Activated CD8-positive, alpha-beta memory T cell treated with anti-CD3 and anti-CD28 coated beads, Interleukin-2, amount 10 ng/mL, durations not matched to agents 7 days and 5 days (primary cell): ENCODE results near the gene ITGA7. TPM values are rescaled to one million over a fixed set of nuclear protein-coding genes. Genes with fewer than 3 reads are reported as not detected.

Experiments
- ATAC-seq: fragments of 150-1000 bp; cut with Tn5 transposase; one replicate; pipeline ENCODE4 v1.10.0; 2021; ENCODE audit warnings: moderate library complexity
- CTCF ChIA-PET: fragments of 350-600 bp; sonication (Branson Sonifier 250); formaldehyde crosslinking; loops from one replicate; lab custom pipeline; 2021; ENCODE audit warnings: antibody characterized with exemption; lab: Charles Lee
- DNase-seq: peaks from one replicate; pipeline ENCODE4 v3.0.0-alpha.2; 2020
- H3K27ac Mint-ChIP-seq: one replicate; pipeline ENCODE4 v1.8.0; 2021; ENCODE audit warnings: mild to moderate bottlenecking, mixed read lengths
- H3K27me3 Mint-ChIP-seq: one replicate; pipeline ENCODE4 v1.8.0; 2021; ENCODE audit warnings: mixed read lengths
- H3K36me3 Mint-ChIP-seq: one replicate; pipeline ENCODE4 v1.8.0; 2021; ENCODE audit warnings: mild to moderate bottlenecking, mixed read lengths
- H3K4me1 Mint-ChIP-seq: one replicate; pipeline ENCODE4 v1.8.0; 2021; ENCODE audit warnings: mixed read lengths
- H3K4me3 Mint-ChIP-seq: one replicate; pipeline ENCODE4 v1.8.0; 2021; ENCODE audit warnings: mild to moderate bottlenecking, moderate library complexity, mixed read lengths
- H3K9me3 Mint-ChIP-seq: one replicate; pipeline ENCODE4 v1.8.0; 2022; ENCODE audit warnings: low read depth, mixed read lengths
- total RNA-seq, 2 experiments: library from RNA; stranded (reverse); gene quantifications; one replicate each; pipeline ENCODE4 v1.2.3, GENCODE V29; 2021

Gene ITGA7
- total RNA-seq, 2 experiments from 2014 or later: 3.7 to 4.4 TPM

- no peaks in the 10 kb centered on the region for H3K27me3 Mint-ChIP-seq
- H3K4me1 Mint-ChIP-seq: peaks cover 22% of the 10 kb centered on the region
- no peak overlapping the region for H3K4me3 Mint-ChIP-seq
- CTCF ChIA-PET: interaction anchor here (0.7 to 6.4 kb wide), 17 partner anchors 9 to 91 kb away, joined by 3 to 94 read pairs (median 4); partner anchors contain the start of genes BLOC1S1, OR10P1 and RDH5
- peaks cover 1% of the 10 kb centered on the region for H3K36me3 Mint-ChIP-seq
- no peak for DNase-seq
- no peak for ATAC-seq
- H3K27ac Mint-ChIP-seq: peak overlapping the region; percentile 23
- peaks cover 3% of the 10 kb centered on the region for H3K9me3 Mint-ChIP-seq
Measured at GRCh38 chr12:55647027-55647426, 60.7 kb downstream of the ITGA7 start.

- no peaks in the 10 kb centered on the region for H3K36me3 Mint-ChIP-seq
- H3K4me1 Mint-ChIP-seq: peaks cover 24% of the 10 kb centered on the region
- no peak overlapping the region for H3K27ac Mint-ChIP-seq
- peaks cover 3% of the 10 kb centered on the region for H3K9me3 Mint-ChIP-seq
- CTCF ChIA-PET: interaction anchor here (0.9 to 6.4 kb wide), 6 partner anchors 12 to 93 kb away, joined by 3 to 94 read pairs (median 3); partner anchors contain the start of gene ITGA7
- H3K27me3 Mint-ChIP-seq: no peaks in the 10 kb centered on the region
- ATAC-seq (no peak), DNase-seq (no peak)
- no peak overlapping the region for H3K4me3 Mint-ChIP-seq
Measured at GRCh38 chr12:55644591-55644990, 63.1 kb downstream of the ITGA7 start.

DNA sequence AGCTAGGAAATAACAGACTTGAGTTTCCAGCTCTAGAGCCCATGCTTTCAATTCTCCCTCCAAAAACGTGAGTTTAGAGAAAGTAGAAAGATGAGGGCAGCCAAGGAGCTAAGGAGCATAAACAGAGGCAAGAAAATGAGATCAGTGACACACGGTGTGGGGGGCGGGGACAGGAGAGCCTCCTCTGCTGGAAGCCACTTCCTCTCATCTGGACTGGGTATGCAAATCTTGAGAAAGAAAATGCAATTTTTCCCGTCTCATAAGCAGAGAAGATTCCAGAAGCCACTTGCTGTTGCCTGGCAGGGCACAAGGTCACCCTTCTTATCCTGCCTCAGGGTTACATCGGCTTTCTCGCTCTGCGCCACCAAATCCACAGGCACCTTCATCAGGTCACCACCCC, 65.0 kb downstream of the ITGA7 start:
- Mint-ChIP-seq H3K27ac (no peak overlapping the region), H3K27me3 (no peaks in the 10 kb centered on the region), H3K4me1 (peaks cover 31% of the 10 kb centered on the region), H3K36me3 (no peaks in the 10 kb centered on the region), H3K4me3 (no peak overlapping the region), H3K9me3 (no peaks in the 10 kb centered on the region)
- DNase-seq (peak; percentile 61), ATAC-seq (no peak)
- CTCF ChIA-PET: interaction anchor here (6.4 kb wide), 1 partner anchor 14 kb away, joined by 94 read pairs; no protein-coding TSS in a partner anchor

DNA sequence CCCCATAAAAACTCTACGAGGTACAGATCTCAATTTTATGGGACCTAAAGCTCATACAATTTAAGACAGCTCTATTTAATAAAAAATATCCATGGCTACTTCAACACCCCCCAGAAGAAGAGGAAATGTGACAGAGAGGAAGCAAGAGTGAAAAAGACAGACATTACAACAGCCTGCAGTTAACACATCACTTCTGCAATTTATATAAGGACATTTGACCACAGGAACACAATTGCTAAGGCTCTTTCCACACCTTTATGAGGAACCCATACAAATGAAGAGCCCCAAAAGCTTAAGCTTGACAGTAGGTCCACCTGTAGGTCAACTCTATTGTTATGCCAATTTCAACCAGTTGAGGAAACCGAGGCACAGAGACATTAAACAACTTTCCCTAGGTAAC, 65.4 kb downstream of the ITGA7 start:
- H3K27ac Mint-ChIP-seq: no peak overlapping the region
- H3K9me3 Mint-ChIP-seq: no peaks in the 10 kb centered on the region
- no peaks in the 10 kb centered on the region for H3K36me3 Mint-ChIP-seq
- H3K4me3 Mint-ChIP-seq: no peak overlapping the region
- peaks cover 35% of the 10 kb centered on the region for H3K4me1 Mint-ChIP-seq
- CTCF ChIA-PET: interaction anchor here (6.4 kb wide), 1 partner anchor 14 kb away, joined by 94 read pairs; no protein-coding TSS in a partner anchor
- DNase-seq: no peak
- H3K27me3 Mint-ChIP-seq: peaks cover 3% of the 10 kb centered on the region
- no peak for ATAC-seq

DNA sequence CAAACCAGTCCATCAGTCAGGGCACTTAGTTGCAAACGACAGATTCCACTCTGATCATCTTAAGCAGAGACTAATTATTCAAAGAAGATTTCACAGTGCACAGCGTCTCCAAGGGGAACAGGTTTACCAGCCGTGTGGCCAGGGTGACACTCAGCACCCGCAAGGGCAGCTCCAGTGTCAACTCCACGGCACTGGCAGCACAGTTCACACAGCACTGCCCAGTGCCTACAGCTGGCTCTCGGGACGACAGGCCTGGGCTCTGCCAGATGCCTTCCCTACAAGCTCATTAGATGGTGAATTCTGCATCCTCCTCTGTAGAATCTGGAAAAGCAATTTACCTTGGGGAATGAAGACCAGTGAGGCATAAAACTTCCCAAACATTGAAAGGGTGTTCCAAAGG, 66.1 kb downstream of the ITGA7 start:
- Mint-ChIP-seq H3K27me3 (peaks cover 3% of the 10 kb centered on the region), H3K36me3 (no peaks in the 10 kb centered on the region), H3K9me3 (no peaks in the 10 kb centered on the region), H3K4me3 (no peak overlapping the region), H3K27ac (no peak overlapping the region), H3K4me1 (peaks cover 38% of the 10 kb centered on the region)
- ATAC-seq: no peak
- DNase-seq: no peak
- CTCF ChIA-PET: interaction anchor here (6.4 kb wide), 1 partner anchor 15 kb away, joined by 94 read pairs; no protein-coding TSS in a partner anchor

GRCh38 chr12:55637467-55637866, 70.2 kb downstream of the ITGA7 start:
- DNase-seq (peak; percentile 75), ATAC-seq (peak; percentile 79)
- CTCF ChIA-PET: interaction anchor here (1.5 to 3.0 kb wide), 3 partner anchors 9 to 19 kb away, joined by 6 to 15 read pairs (median 13); no protein-coding TSS in a partner anchor
- Mint-ChIP-seq H3K4me3 (peak overlapping the region; percentile 31), H3K9me3 (no peaks in the 10 kb centered on the region), H3K36me3 (no peaks in the 10 kb centered on the region), H3K27ac (peak overlapping the region; percentile 64), H3K27me3 (peaks cover 9% of the 10 kb centered on the region), H3K4me1 (peaks cover 27% of the 10 kb centered on the region)

DNA sequence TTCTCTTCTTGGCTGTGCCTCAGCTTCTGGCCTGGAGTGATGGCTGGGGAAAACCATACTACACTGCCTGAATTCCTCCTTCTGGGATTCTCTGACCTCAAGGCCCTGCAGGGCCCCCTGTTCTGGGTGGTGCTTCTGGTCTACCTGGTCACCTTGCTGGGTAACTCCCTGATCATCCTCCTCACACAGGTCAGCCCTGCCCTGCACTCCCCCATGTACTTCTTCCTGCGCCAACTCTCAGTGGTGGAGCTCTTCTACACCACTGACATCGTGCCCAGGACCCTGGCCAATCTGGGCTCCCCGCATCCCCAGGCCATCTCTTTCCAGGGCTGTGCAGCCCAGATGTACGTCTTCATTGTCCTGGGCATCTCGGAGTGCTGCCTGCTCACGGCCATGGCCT, 70.9 kb downstream of the ITGA7 start, which contains the start of gene OR10P1:
TSS of gene OR10P1 (plus strand) at position 40 of the 400 bp plus-strand sequence. CDS start at position 40, 0 bp downstream.
- H3K27me3 Mint-ChIP-seq: peaks cover 9% of the 10 kb centered on the region
- CTCF ChIA-PET: interaction anchor here (1.5 to 3.0 kb wide), 2 partner anchors 9 to 19 kb away, joined by 6 to 13 read pairs; no protein-coding TSS in a partner anchor
- no peaks in the 10 kb centered on the region for H3K36me3 Mint-ChIP-seq
- DNase-seq (no peak), ATAC-seq (peak; percentile 14)
- H3K27ac Mint-ChIP-seq: peak within 1 kb of the TSS; percentile 64
- no peaks in the 10 kb centered on the region for H3K9me3 Mint-ChIP-seq
- H3K4me1 Mint-ChIP-seq: peaks cover 21% of the 10 kb centered on the region
- H3K4me3 Mint-ChIP-seq: peak within 1 kb of the TSS; percentile 31

DNA sequence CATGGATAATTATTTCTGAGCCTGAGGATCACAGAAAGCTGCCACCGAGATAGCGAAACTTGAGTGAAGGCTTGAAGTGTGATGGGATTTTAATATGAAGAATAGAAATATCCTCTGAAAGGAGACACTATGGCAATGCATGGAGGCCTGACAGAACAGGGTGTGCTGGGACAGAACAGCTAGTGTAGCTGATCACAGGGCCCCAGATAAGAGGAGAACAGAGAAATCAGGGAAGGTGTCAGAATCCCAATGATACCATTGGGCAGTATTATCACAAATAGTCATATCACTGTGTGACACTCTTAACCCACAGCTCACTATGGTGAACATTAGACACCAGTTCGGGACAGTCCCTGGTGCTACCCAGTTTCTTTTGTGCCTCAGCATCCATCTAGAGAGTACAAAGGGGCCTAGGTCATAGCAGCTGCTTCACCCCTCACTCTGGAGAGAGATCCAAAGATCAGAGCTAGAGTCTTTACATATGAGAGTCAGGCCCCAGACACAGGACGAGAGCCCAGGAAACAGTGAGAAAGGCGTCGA, 71.5 kb downstream of the ITGA7 start:
- ATAC-seq (no peak), DNase-seq (no peak)
- CTCF ChIA-PET: interaction anchor here (1.5 to 3.0 kb wide), 2 partner anchors 10 to 20 kb away, joined by 6 to 13 read pairs; no protein-coding TSS in a partner anchor
- H3K9me3 Mint-ChIP-seq: no peaks in the 10 kb centered on the region
- no peaks in the 10 kb centered on the region for H3K36me3 Mint-ChIP-seq
- H3K27me3 Mint-ChIP-seq: peaks cover 9% of the 10 kb centered on the region
- no peak overlapping the region for H3K4me3 Mint-ChIP-seq
- peaks cover 21% of the 10 kb centered on the region for H3K4me1 Mint-ChIP-seq
- no peak overlapping the region for H3K27ac Mint-ChIP-seq

Other genes with a start within 250 kb of the ITGA7 start
- gene OR6C70, start 237.8 kb downstream of the ITGA7 start, total RNA-seq: not detected
- gene OR6C68, start 215.5 kb downstream of the ITGA7 start, total RNA-seq: not detected
- gene OR6C4, start 158.3 kb downstream of the ITGA7 start, total RNA-seq: not detected
- gene OR2AP1, start 135.4 kb downstream of the ITGA7 start, total RNA-seq: not detected
- gene OR10P1, start 71.0 kb downstream of the ITGA7 start, total RNA-seq: not detected
- gene BLOC1S1, start 8.1 kb upstream of the ITGA7 start, total RNA-seq: 100 to 1,000 TPM; 151 to 152 TPM
- 10 to 100 TPM; 11.1 to 14.4 TPM for gene RDH5, start 12.5 kb upstream of the ITGA7 start, total RNA-seq
- gene CD63, start 21.1 kb upstream of the ITGA7 start, total RNA-seq: 100 to 1,000 TPM; 222 to 288 TPM
- 10 to 100 TPM; 10.9 to 14.1 TPM for gene GDF11, start 35.2 kb upstream of the ITGA7 start, total RNA-seq
- 10 to 100 TPM; 96.8 to 98.6 TPM for gene SARNP, start 109.8 kb upstream of the ITGA7 start, total RNA-seq
- gene ORMDL2, start 110.1 kb upstream of the ITGA7 start, total RNA-seq: 10 to 100 TPM; 45.8 to 57.2 TPM
- 10 to 100 TPM; 33.5 to 38.4 TPM for gene DNAJC14, start 121.7 kb upstream of the ITGA7 start, total RNA-seq
- gene MMP19, start 135.0 kb upstream of the ITGA7 start, total RNA-seq: not detected
- 10 to 100 TPM; 46.7 to 56.4 TPM for gene PYM1, start 220.0 kb upstream of the ITGA7 start, total RNA-seq
- gene DGKA, start 223.3 kb upstream of the ITGA7 start, total RNA-seq: 100 to 1,000 TPM; 301 to 312 TPM